Duodenal mucosa (tissue), 2 donors: ENCODE data around the gene ZNF212.

Source experiments
- H3K27ac ChIP-seq: one replicate; pipeline ENCODE4 v1.7.0; 2013; ENCODE audit warnings: low read depth, low read length
- H3K27me3 ChIP-seq, 2 donors: one replicate each; pipeline ENCODE4 v1.7.0; 2013; ENCODE audit warnings: low read length in 2 of 2, control low read depth in 1 of 2; ENCODE audit not compliant: insufficient read depth in 2 of 2, control insufficient read depth in 1 of 2
- H3K36me3 ChIP-seq, 2 donors: one replicate each; pipeline ENCODE4 v1.7.0; 2013; ENCODE audit warnings: low read length in 2 of 2, control low read depth in 1 of 2; ENCODE audit not compliant: insufficient read depth in 2 of 2, control insufficient read depth in 1 of 2
- H3K4me1 ChIP-seq, 2 donors: one replicate each; pipeline ENCODE4 v1.7.0; 2013; ENCODE audit warnings: low read length in 2 of 2, control low read depth in 1 of 2; ENCODE audit not compliant: insufficient read depth in 2 of 2, control insufficient read depth in 1 of 2
- H3K4me3 ChIP-seq, 2 donors: one replicate each; pipeline ENCODE4 v1.7.0; 2013; ENCODE audit warnings: low read length in 2 of 2, low read depth in 1 of 2
- H3K9ac ChIP-seq, 2 donors: one replicate each; pipeline ENCODE4 v1.7.0; 2013; ENCODE audit warnings: low read length in 2 of 2, low read depth in 1 of 2
- H3K9me3 ChIP-seq, 2 donors: one replicate each; pipeline ENCODE4 v1.7.0; 2013; ENCODE audit warnings: low read length in 2 of 2, control low read depth in 1 of 2; ENCODE audit not compliant: control insufficient read depth in 1 of 2

ZNF212 gene

GRCh38 chr7:149304006-149304405 is 64.6 kb downstream of the ZNF212 start:
- no peak overlapping the region for H3K9ac ChIP-seq
- H3K4me3 ChIP-seq = no peak overlapping the region
- no peaks in the 10 kb centered on the region for H3K4me1 ChIP-seq
- no peaks in the 10 kb centered on the region for H3K9me3 ChIP-seq
- H3K36me3 ChIP-seq = no peaks in the 10 kb centered on the region
- H3K27me3 ChIP-seq = no peaks in the 10 kb centered on the region
- H3K27ac ChIP-seq = no peak overlapping the region
